Measurements from ENCODE around the gene ZBTB46. TPM values are rescaled to one million over a fixed set of nuclear protein-coding genes. Genes with fewer than 3 reads are reported as not detected.

The ZBTB46 gene
- total RNA-seq, 2 donors from 2014 or later: 2.1 to 3.2 TPM

GRCh38 chr20:63789836-63790571 is 41.1 kb downstream of the ZBTB46 start:
- DNase-seq: no peak
- H3K4me1 ChIP-seq: no peaks in the 10 kb centered on the region
- TF ChIP-seq CTCF (IDR thresholded peaks at IDR 0.05): no peak
- no peaks in the 10 kb centered on the region for H3K36me3 ChIP-seq
- intact Hi-C loops (cut with DNase I): loop anchor here (5.0 to 10.0 kb wide), 3 partner anchors 72 to 185 kb away; partner anchors contain the start of genes ABHD16B, ARFRP1, SAMD10 and ZGPAT
- H3K9ac ChIP-seq (ENCODE audit: low read depth in 2 of 2, low read length in 2 of 2): no peak overlapping the region
- no peaks in the 10 kb centered on the region for H3K9me3 ChIP-seq
- H3K27me3 ChIP-seq: no peaks in the 10 kb centered on the region
- no peak overlapping the region for H3K4me3 ChIP-seq
- no peak overlapping the region for H3K27ac ChIP-seq

GRCh38 chr20:63787749-63788148 is 43.3 kb downstream of the ZBTB46 start:
- H3K36me3 ChIP-seq: no peaks in the 10 kb centered on the region
- no peak overlapping the region for H3K9ac ChIP-seq (ENCODE audit: low read depth in 2 of 2, low read length in 2 of 2)
- no peak for DNase-seq
- TF ChIP-seq CTCF (IDR thresholded peaks at IDR 0.05): no peak
- intact Hi-C loops (cut with DNase I): loop anchor here (5.0 to 10.0 kb wide), 2 partner anchors 75 to 187 kb away; partner anchors contain the start of genes ABHD16B and SAMD10
- H3K4me1 ChIP-seq: no peaks in the 10 kb centered on the region
- no peaks in the 10 kb centered on the region for H3K9me3 ChIP-seq
- H3K4me3 ChIP-seq: no peak overlapping the region
- H3K27me3 ChIP-seq: no peaks in the 10 kb centered on the region
- H3K27ac ChIP-seq: no peak overlapping the region

- H3K27me3 ChIP-seq: no peaks in the 10 kb centered on the region
- intact Hi-C loops (cut with DNase I): loop anchor here (5.0 to 10.0 kb wide), 2 partner anchors 75 to 187 kb away; partner anchors contain the start of genes ABHD16B and SAMD10
- H3K4me1 ChIP-seq: no peaks in the 10 kb centered on the region
- H3K9ac ChIP-seq (ENCODE audit: low read depth in 2 of 2, low read length in 2 of 2): no peak overlapping the region
- H3K36me3 ChIP-seq: no peaks in the 10 kb centered on the region
- no peak overlapping the region for H3K27ac ChIP-seq
- H3K4me3 ChIP-seq: no peak overlapping the region
- DNase-seq: no peak
- no peaks in the 10 kb centered on the region for H3K9me3 ChIP-seq
- no peak for TF ChIP-seq CTCF (IDR thresholded peaks at IDR 0.05)
Measured at GRCh38 chr20:63787302-63787701, 43.8 kb downstream of the ZBTB46 start.

GRCh38 chr20:63785691-63786131 is 45.4 kb downstream of the ZBTB46 start:
- Histone ChIP-seq H3K4me3 (no peak overlapping the region), H3K4me1 (no peaks in the 10 kb centered on the region), H3K9me3 (no peaks in the 10 kb centered on the region), H3K27ac (no peak overlapping the region), H3K27me3 (no peaks in the 10 kb centered on the region), H3K9ac (ENCODE audit: low read depth in 2 of 2, low read length in 2 of 2) (no peak overlapping the region), H3K36me3 (no peaks in the 10 kb centered on the region)
- TF ChIP-seq CTCF (IDR thresholded peaks at IDR 0.05): no peak
- no peak for DNase-seq
- intact Hi-C loops (cut with DNase I): loop anchor here (5.0 to 10.0 kb wide), 2 partner anchors 77 to 189 kb away; partner anchors contain the start of genes ABHD16B and SAMD10

- Histone ChIP-seq H3K36me3 (no peaks in the 10 kb centered on the region), H3K9ac (ENCODE audit: low read depth in 2 of 2, low read length in 2 of 2) (no peak overlapping the region), H3K4me1 (no peaks in the 10 kb centered on the region), H3K9me3 (no peaks in the 10 kb centered on the region), H3K27ac (no peak overlapping the region), H3K27me3 (no peaks in the 10 kb centered on the region), H3K4me3 (no peak overlapping the region)
- no peak for TF ChIP-seq CTCF (IDR thresholded peaks at IDR 0.05)
- intact Hi-C loops (cut with DNase I): loop anchor here (10.0 kb wide), 1 partner anchor 191 kb away; the partner anchor contains the start of gene SAMD10
- DNase-seq: no peak
Measured at GRCh38 chr20:63783970-63784369, 47.1 kb downstream of the ZBTB46 start.

All from colonic mucosa (tissue), 4 donors.